SK-N-SH (cell line): ENCODE data around the gene HDAC7. TPM values are rescaled to one million over a fixed set of nuclear protein-coding genes. Genes with fewer than 3 reads are reported as not detected.

ENCODE experiments used
- CTCF ChIA-PET: fragments of 300-600, 350-600 bp; formaldehyde crosslinking; extraction: SDS; loops from one replicate; lab custom pipeline; 2021; lab: Yijun Ruan, JAX
- POLR2A ChIA-PET: fragments of 350-600 bp; sonication (Branson Sonifier 250); formaldehyde crosslinking; extraction: SDS; loops from one replicate; lab custom pipeline; 2020; ENCODE audit warnings: antibody characterized with exemption, inconsistent platforms; lab: Yijun Ruan, JAX
- DNase-seq: peaks from one replicate; pipeline ENCODE4 v3.0.0; 2012
- H2AFZ ChIP-seq: fragments of 200-600 bp; sonication (generic); 2 replicates; pipeline ENCODE4 v1.8.1; 2016; ENCODE audit warnings: antibody characterized with exemption, mild to moderate bottlenecking, low read depth
- H3F3A ChIP-seq: fragments of 200-600 bp; sonication (generic); replicated peaks from 2 replicates; pipeline ENCODE3; 2016; ENCODE audit warnings: antibody characterized with exemption, mild to moderate bottlenecking; ENCODE audit not compliant: insufficient read depth
- H3K27ac ChIP-seq, 2 experiments: fragments of 200-500 bp in 1 of 2; fragments of 200-600 bp in 1 of 2; sonication (Bioruptor generic) in 1 of 2; sonication (generic), shearing (Covaris generic) in 1 of 2; 2 replicates each; pipeline versions ENCODE4 v1.5.1 to v1.6.1; 2014 to 2016; ENCODE audit warnings: low read depth in 2 of 2, inconsistent platforms in 1 of 2, low read length in 1 of 2, mild to moderate bottlenecking in 1 of 2, mixed read lengths in 1 of 2
- H3K27me3 ChIP-seq: fragments of 200-600 bp; sonication (generic), shearing (Covaris generic); 2 replicates; pipeline ENCODE4 v1.6.1; 2016; ENCODE audit warnings: mixed run types; ENCODE audit not compliant: insufficient read depth
- H3K36me3 ChIP-seq, 2 experiments: fragments of 200-500 bp in 1 of 2; fragments of 200-600 bp in 1 of 2; sonication (Bioruptor generic) in 1 of 2; sonication (generic) in 1 of 2; replicated peaks in 1 of 2; 2 replicates each; pipeline versions ENCODE3 to v1.5.1; 2014 to 2016; ENCODE audit warnings: low read length in 1 of 2, mild to moderate bottlenecking in 1 of 2; ENCODE audit not compliant: insufficient read depth in 2 of 2, control insufficient read depth in 1 of 2
- H3K4me1 ChIP-seq, 2 experiments: fragments of 200-500 bp in 1 of 2; fragments of 200-600 bp in 1 of 2; sonication (Bioruptor generic) in 1 of 2; sonication (generic), shearing (Covaris generic) in 1 of 2; 2 replicates each; pipeline versions ENCODE4 v1.5.1 to v1.6.1; 2014 to 2016; ENCODE audit warnings: low read depth in 1 of 2, low read length in 1 of 2, mixed run types in 1 of 2; ENCODE audit not compliant: insufficient read depth in 2 of 2, control insufficient read depth in 1 of 2
- H3K4me2 ChIP-seq: fragments of 200-600 bp; sonication (generic), shearing (Covaris generic); 2 replicates; pipeline ENCODE4 v1.6.1; 2017; ENCODE audit warnings: mixed run types
- H3K4me3 ChIP-seq, 2 experiments: fragments of 200-500 bp in 1 of 2; fragments of 200-600 bp in 1 of 2; sonication (Bioruptor generic) in 1 of 2; sonication (generic), shearing (Covaris generic) in 1 of 2; 2 replicates each; pipeline versions ENCODE4 v1.5.1 to v1.8.1; 2014 to 2016; ENCODE audit warnings: low read depth in 2 of 2, inconsistent platforms in 1 of 2, low read length in 1 of 2, mild to moderate bottlenecking in 1 of 2, mixed read lengths in 1 of 2, moderate library complexity in 1 of 2
- H3K79me2 ChIP-seq: fragments of 200-600 bp; sonication (generic); 2 replicates; pipeline ENCODE4 v1.8.1; 2017; ENCODE audit warnings: mild to moderate bottlenecking; ENCODE audit not compliant: insufficient read depth
- H3K9ac ChIP-seq: fragments of 200-600 bp; sonication (generic); 2 replicates; pipeline ENCODE4 v1.6.1; 2017; ENCODE audit warnings: mixed run types
- H3K9me2 ChIP-seq: fragments of 200-600 bp; sonication (generic); 2 replicates; pipeline ENCODE4 v1.6.1; 2017; ENCODE audit warnings: mixed run types
- H3K9me3 ChIP-seq: fragments of 200-600 bp; sonication (generic); 2 replicates; pipeline ENCODE4 v1.6.1; 2017; ENCODE audit warnings: mixed run types, mild to moderate bottlenecking, moderate library complexity
- H4K20me1 ChIP-seq: fragments of 200-600 bp; sonication (generic); 2 replicates; pipeline ENCODE4 v1.6.1; 2017; ENCODE audit warnings: mild to moderate bottlenecking, mixed run types; ENCODE audit not compliant: insufficient read depth
- CHD2 ChIP-seq: fragments of 150-350 bp; IDR thresholded peaks from 2 replicates; pipeline ENCODE4 v1.6.1; 2018; ENCODE audit warnings: low read length; ENCODE audit not compliant: partially characterized antibody
- EP300 ChIP-seq, 2 experiments: IDR thresholded peaks; 2 replicates each; pipeline versions ENCODE4 v1.4.0 to v1.6.1; 2012; ENCODE audit warnings: borderline replicate concordance in 1 of 2, low read depth in 1 of 2, low read length in 1 of 2
- FOXJ3 ChIP-seq: sonication (generic); formaldehyde crosslinking; IDR thresholded peaks from 2 replicates; pipeline ENCODE4 v1.5.1; 2020; ENCODE audit warnings: mild to moderate bottlenecking, missing genetic modification reagents
- GATA2 ChIP-seq: sonication (generic); formaldehyde crosslinking; IDR thresholded peaks from 2 replicates; pipeline ENCODE4 v1.5.0; 2020; ENCODE audit warnings: mild to moderate bottlenecking, missing genetic modification reagents
- NFIC ChIP-seq: IDR thresholded peaks from 2 replicates; pipeline ENCODE4 v1.4.0; 2012; ENCODE audit warnings: borderline replicate concordance
- RFX5 ChIP-seq: IDR thresholded peaks from 2 replicates; pipeline ENCODE4 v1.6.1; 2012; ENCODE audit warnings: mild to moderate bottlenecking, improper control_type of control experiment, low read length
- SMC3 ChIP-seq: IDR thresholded peaks from 2 replicates; pipeline ENCODE4 v1.6.1; 2012; ENCODE audit warnings: low read depth, low read length, improper control_type of control experiment
- TCF12 ChIP-seq: IDR thresholded peaks from 2 replicates; pipeline ENCODE4 v1.4.0; 2012
- YY1 ChIP-seq: IDR thresholded peaks from 2 replicates; pipeline ENCODE4 v1.4.0; 2012; ENCODE audit warnings: low read depth, mild to moderate bottlenecking
- WGBS: methylation state at CpG from one replicate; pipeline ENCODE4 v1.1.6; 2017; ENCODE audit warnings: low lambda C conversion rate; 5-methylcytosine and 5-hydroxymethylcytosine counted together
- polyA plus RNA-seq, 3 experiments: library from polyadenylated mRNA; depleted of rRNA; stranded (reverse); fragments of >200 nt; gene quantifications; 2 replicates each; pipeline ENCODE4 v1.2.3, GENCODE V29; 2012
- TF ChIP-seq, protein P1 (sequence below): fragments of 200-600 bp; sonication (generic); IDR thresholded peaks from 2 replicates; pipeline ENCODE4 v1.6.1; 2017; ENCODE audit warnings: antibody characterized with exemption, mild to moderate bottlenecking, moderate library complexity
- TF ChIP-seq, protein P2 (sequence below): fragments of 150-350 bp; IDR thresholded peaks from 2 replicates; pipeline ENCODE4 v1.6.1; 2017; ENCODE audit warnings: antibody characterized with exemption, low read length, low read depth, borderline replicate concordance
- TF ChIP-seq, protein P3 (sequence below): IDR thresholded peaks from 2 replicates; pipeline ENCODE4 v1.4.0; 2012; ENCODE audit warnings: low read depth

The HDAC7 gene
- polyA plus RNA-seq, 1 of the 3 experiments (the other 2 are of a cell fraction): 51.0 TPM

DNA sequence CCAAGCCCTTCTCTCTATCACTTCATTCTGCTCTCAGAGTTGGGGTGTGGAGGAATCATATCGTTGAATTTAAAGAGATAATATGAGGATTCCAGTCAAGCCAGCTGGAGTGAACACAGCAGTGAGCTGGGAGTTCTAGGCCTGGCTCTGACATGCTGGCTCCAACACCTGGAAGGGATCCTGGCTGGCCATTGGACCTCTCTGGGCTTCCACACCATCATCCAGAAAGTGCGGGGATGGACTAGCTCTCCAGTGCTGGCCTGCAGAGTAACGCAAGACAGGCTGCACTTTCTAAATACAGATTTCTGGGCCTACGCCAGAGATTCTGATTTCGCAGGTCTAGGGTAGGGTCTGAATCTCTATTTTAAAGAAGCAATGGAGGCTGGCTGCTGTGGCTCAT, 34.8 kb upstream of the HDAC7 start:
- Histone ChIP-seq H3K79me2 (no peaks in the 10 kb centered on the region), H3K9ac (no peak overlapping the region), H3K9me2 (no peaks in the 10 kb centered on the region), H3K4me3 (no peak overlapping the region), H3F3A (no peaks in the 10 kb centered on the region), H3K4me2 (no peak overlapping the region), H3K9me3 (no peaks in the 10 kb centered on the region), H3K4me1 (no peaks in the 10 kb centered on the region; a peak in 1 of 4 replicates), H3K27me3 (no peaks in the 10 kb centered on the region), H3K27ac (no peak overlapping the region), H4K20me1 (no peaks in the 10 kb centered on the region), H2AFZ (no peak overlapping the region), H3K36me3 (no peaks in the 10 kb centered on the region)
- no peak for DNase-seq
- TF ChIP-seq SMC3: no peak
- no peak for TF ChIP-seq FOXJ3 (CRISPR knock-in tag)
- TF ChIP-seq YY1: no peak
- no peak for TF ChIP-seq GATA2
- no peak for TF ChIP-seq CHD2
- no peak for TF ChIP-seq TCF12
- no peak for TF ChIP-seq NFIC
- no peak for TF ChIP-seq RFX5
- CTCF ChIA-PET: interaction anchor here (1.2 to 11.0 kb wide), 2 partner anchors 15 to 311 kb away, joined by 3 to 90 read pairs; no protein-coding TSS in a partner anchor
- 95% methylated on average over 5 of the region's 5 CpGs for WGBS
- POLR2A ChIA-PET: no interaction called here

DNA sequence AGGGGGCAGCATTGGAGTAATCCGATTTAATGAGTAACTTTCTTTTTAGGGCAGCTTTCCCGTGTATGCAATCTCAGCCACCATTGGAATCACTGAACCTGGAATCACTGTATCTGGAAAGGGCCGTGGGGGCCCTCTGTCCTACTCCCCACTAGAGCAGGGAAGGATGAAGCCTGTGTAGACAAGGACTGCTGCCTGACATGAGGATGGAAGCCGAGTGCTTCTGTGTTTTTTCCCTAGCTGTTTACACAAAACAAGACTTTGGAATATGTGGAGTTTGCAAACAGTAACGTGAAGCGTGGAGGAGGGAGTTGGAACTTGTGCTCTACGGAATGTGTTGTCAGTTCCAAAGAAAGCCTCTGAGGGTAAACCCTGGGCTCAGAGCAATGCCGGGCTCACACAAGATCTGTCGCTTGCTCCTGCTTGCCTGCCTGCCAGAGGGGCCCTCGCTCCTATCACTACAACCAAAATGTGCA, 32.4 kb upstream of the HDAC7 start:
- no peaks in the 10 kb centered on the region for H3K27me3 ChIP-seq
- TF ChIP-seq, protein P1, sequence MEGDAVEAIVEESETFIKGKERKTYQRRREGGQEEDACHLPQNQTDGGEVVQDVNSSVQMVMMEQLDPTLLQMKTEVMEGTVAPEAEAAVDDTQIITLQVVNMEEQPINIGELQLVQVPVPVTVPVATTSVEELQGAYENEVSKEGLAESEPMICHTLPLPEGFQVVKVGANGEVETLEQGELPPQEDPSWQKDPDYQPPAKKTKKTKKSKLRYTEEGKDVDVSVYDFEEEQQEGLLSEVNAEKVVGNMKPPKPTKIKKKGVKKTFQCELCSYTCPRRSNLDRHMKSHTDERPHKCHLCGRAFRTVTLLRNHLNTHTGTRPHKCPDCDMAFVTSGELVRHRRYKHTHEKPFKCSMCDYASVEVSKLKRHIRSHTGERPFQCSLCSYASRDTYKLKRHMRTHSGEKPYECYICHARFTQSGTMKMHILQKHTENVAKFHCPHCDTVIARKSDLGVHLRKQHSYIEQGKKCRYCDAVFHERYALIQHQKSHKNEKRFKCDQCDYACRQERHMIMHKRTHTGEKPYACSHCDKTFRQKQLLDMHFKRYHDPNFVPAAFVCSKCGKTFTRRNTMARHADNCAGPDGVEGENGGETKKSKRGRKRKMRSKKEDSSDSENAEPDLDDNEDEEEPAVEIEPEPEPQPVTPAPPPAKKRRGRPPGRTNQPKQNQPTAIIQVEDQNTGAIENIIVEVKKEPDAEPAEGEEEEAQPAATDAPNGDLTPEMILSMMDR: no peak
- TF ChIP-seq, protein P2, sequence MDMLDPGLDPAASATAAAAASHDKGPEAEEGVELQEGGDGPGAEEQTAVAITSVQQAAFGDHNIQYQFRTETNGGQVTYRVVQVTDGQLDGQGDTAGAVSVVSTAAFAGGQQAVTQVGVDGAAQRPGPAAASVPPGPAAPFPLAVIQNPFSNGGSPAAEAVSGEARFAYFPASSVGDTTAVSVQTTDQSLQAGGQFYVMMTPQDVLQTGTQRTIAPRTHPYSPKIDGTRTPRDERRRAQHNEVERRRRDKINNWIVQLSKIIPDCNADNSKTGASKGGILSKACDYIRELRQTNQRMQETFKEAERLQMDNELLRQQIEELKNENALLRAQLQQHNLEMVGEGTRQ: no peak
- TF ChIP-seq GATA2 (no peak), EP300 (IDR thresholded peaks at IDR 0.05; ENCODE audit: borderline replicate concordance in 1 of 2, low read depth in 1 of 2, low read length in 1 of 2) (no peak)
- TF ChIP-seq, protein P3, sequence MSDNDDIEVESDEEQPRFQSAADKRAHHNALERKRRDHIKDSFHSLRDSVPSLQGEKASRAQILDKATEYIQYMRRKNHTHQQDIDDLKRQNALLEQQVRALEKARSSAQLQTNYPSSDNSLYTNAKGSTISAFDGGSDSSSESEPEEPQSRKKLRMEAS: no peak

More for the DNA sequence above, 32.4 kb upstream of the HDAC7 start:
- Histone ChIP-seq H3K9me2 (no peaks in the 10 kb centered on the region), H3K9ac (no peak overlapping the region), H3K4me2 (no peak overlapping the region), H3K9me3 (no peaks in the 10 kb centered on the region), H2AFZ (no peak overlapping the region), H3K79me2 (no peaks in the 10 kb centered on the region), H3K4me1 (no peaks in the 10 kb centered on the region; a peak in 1 of 4 replicates), H3K27ac (no peak overlapping the region), H4K20me1 (no peaks in the 10 kb centered on the region), H3K36me3 (no peaks in the 10 kb centered on the region), H3F3A (no peaks in the 10 kb centered on the region), H3K4me3 (no peak overlapping the region)
- ChIA-PET CTCF (interaction anchor here (0.5 to 11.0 kb wide), 2 partner anchors 12 to 37 kb away, joined by 3 to 90 read pairs; no protein-coding TSS in a partner anchor), POLR2A (interaction anchor here (1.2 kb wide), 1 partner anchor 15 kb away, joined by 3 read pairs; no protein-coding TSS in a partner anchor)
- 66% methylated on average over 10 of the region's 10 CpGs for WGBS
- no peak for DNase-seq
